Trophoblast cell (in vitro differentiated cells and primary cell): ENCODE results near the gene TOB1.

Source experiments
- DNase-seq, 2 donors: peaks; one replicate each; pipeline ENCODE4 v3.0.0-alpha.2; 2016
- H2AFZ ChIP-seq: 2 replicates; pipeline ENCODE4 v1.6.1; 2013; ENCODE audit warnings: low read length, moderate library complexity, mild to moderate bottlenecking; ENCODE audit not compliant: insufficient read depth, poor library complexity
- H2AK5ac ChIP-seq: 2 replicates; pipeline ENCODE4 v1.6.1; 2013; ENCODE audit warnings: mild to moderate bottlenecking, low read length
- H2BK120ac ChIP-seq: 2 replicates; pipeline ENCODE4 v1.6.1; 2013; ENCODE audit warnings: low read length, mild to moderate bottlenecking, moderate library complexity; ENCODE audit not compliant: insufficient read depth, poor library complexity
- H2BK12ac ChIP-seq: 2 replicates; pipeline ENCODE4 v1.6.1; 2013; ENCODE audit warnings: mild to moderate bottlenecking, low read length, moderate library complexity
- H2BK5ac ChIP-seq: 2 replicates; pipeline ENCODE4 v1.6.1; 2013; ENCODE audit warnings: low read length, low read depth, moderate library complexity, mild to moderate bottlenecking; ENCODE audit not compliant: poor library complexity
- H3K14ac ChIP-seq: 2 replicates; pipeline ENCODE4 v1.6.1; 2013; ENCODE audit warnings: mild to moderate bottlenecking, low read length
- H3K18ac ChIP-seq: 2 replicates; pipeline ENCODE4 v1.6.1; 2013; ENCODE audit warnings: mild to moderate bottlenecking, low read length
- H3K23ac ChIP-seq: 2 replicates; pipeline ENCODE4 v1.6.1; 2013; ENCODE audit warnings: low read length
- H3K27ac ChIP-seq: 2 replicates; pipeline ENCODE4 v1.5.1; 2013; ENCODE audit warnings: low read depth, mild to moderate bottlenecking, inconsistent platforms, low read length, moderate library complexity
- H3K27me3 ChIP-seq: 2 replicates; pipeline ENCODE4 v1.6.1; 2013; ENCODE audit warnings: inconsistent platforms, mild to moderate bottlenecking, low read length, moderate library complexity; ENCODE audit not compliant: insufficient read depth
- H3K36me3 ChIP-seq, 2 experiments: 1 replicate in 1 of 2; 2 replicates in 1 of 2; pipeline ENCODE4 v1.6.1; 2013; ENCODE audit warnings: low read length in 2 of 2, mild to moderate bottlenecking in 2 of 2, moderate library complexity in 1 of 2; ENCODE audit not compliant: insufficient read depth in 2 of 2, control insufficient read depth in 1 of 2
- H3K4ac ChIP-seq: 2 replicates; pipeline ENCODE4 v1.6.1; 2013; ENCODE audit warnings: low read depth, mild to moderate bottlenecking, low read length, moderate library complexity
- H3K4me1 ChIP-seq, 2 experiments: 1 replicate in 1 of 2; 2 replicates in 1 of 2; pipeline ENCODE4 v1.6.1; 2013; ENCODE audit warnings: low read length in 2 of 2, mild to moderate bottlenecking in 2 of 2, moderate library complexity in 1 of 2; ENCODE audit not compliant: insufficient read depth in 2 of 2, control insufficient read depth in 1 of 2
- H3K4me2 ChIP-seq: 2 replicates; pipeline ENCODE4 v1.6.1; 2013; ENCODE audit warnings: inconsistent platforms, mild to moderate bottlenecking, low read length, moderate library complexity
- H3K4me3 ChIP-seq: 2 replicates; pipeline ENCODE4 v1.5.1; 2013; ENCODE audit warnings: mild to moderate bottlenecking, low read depth, low read length, inconsistent platforms
- H3K79me1 ChIP-seq: one replicate; pipeline ENCODE4 v1.6.1; 2013; ENCODE audit warnings: low read length
- H3K79me2 ChIP-seq: 2 replicates; pipeline ENCODE4 v1.6.1; 2013; ENCODE audit warnings: low read length, mild to moderate bottlenecking; ENCODE audit not compliant: control insufficient read depth, insufficient read depth, poor library complexity
- H3K9ac ChIP-seq: 2 replicates; pipeline ENCODE4 v1.6.1; 2013; ENCODE audit warnings: mild to moderate bottlenecking, low read length
- H3K9me3 ChIP-seq: 2 replicates; pipeline ENCODE4 v1.6.1; 2013; ENCODE audit warnings: low read depth, mild to moderate bottlenecking, control low read depth, inconsistent platforms, low read length; ENCODE audit not compliant: insufficient read depth
- H4K12ac ChIP-seq: 2 replicates; pipeline ENCODE4 v1.6.1; 2013; ENCODE audit warnings: low read depth, mild to moderate bottlenecking, low read length, moderate library complexity
- H4K8ac ChIP-seq: 2 replicates; pipeline ENCODE4 v1.6.1; 2013; ENCODE audit warnings: low read depth, mild to moderate bottlenecking, low read length, moderate library complexity
- H4K91ac ChIP-seq: one replicate; pipeline ENCODE4 v1.6.1; 2013; ENCODE audit warnings: low read depth, mild to moderate bottlenecking, low read length, moderate library complexity
- WGBS: extraction: QIAGEN DNeasy Blood & Tissue Kit; methylation state at CpG from one replicate; pipeline ENCODE4 v1.1.7; 2013; ENCODE audit warnings: missing lambda C conversion rate; ENCODE audit not compliant: insufficient read length, insufficient coverage; ENCODE audit errors: extremely low coverage; 5-methylcytosine and 5-hydroxymethylcytosine counted together

The TOB1 gene

DNA sequence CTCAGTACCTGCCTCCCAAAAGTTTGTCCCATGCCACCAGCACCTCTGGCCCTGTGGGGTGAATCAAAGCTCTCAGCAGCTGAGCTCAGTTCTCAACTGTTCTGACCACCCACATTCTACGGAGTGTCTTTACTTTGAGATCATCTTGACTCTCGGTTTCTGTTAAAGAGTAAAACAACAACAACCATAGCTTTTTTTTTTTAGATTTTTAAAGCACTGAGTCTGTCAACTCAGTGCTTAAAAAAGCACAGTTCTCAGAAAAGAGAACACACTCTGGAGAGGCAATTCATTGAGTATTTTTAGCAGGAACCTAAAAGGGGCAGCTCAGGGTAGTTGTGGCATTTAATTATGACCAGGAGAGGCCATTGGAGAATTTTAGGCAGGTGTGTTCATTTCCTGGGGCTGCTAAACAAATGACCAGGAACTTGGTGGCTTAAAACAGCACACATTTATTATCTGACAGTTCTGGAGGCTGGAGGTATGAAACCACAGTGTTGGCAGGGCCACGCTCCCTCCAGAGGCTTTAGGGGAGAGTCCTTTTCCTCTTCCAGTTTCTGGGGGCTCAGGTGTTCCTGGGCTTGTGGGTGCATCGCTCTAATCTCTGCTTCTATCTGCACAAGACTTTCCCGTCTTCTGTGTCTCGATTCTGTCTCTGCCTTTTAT lies 37.5 kb downstream of the TOB1 start:
- H3K18ac ChIP-seq, result no peak overlapping the region
- no peak overlapping the region for H4K12ac ChIP-seq
- no peak overlapping the region for H2BK5ac ChIP-seq
- no peak overlapping the region for H2AK5ac ChIP-seq
- no peak overlapping the region for H3K4me3 ChIP-seq
- H3K14ac ChIP-seq, result no peak overlapping the region
- DNase-seq, result no peak
- no peak overlapping the region for H3K23ac ChIP-seq
- no peak overlapping the region for H2BK120ac ChIP-seq
- no CpG with 5 or more reads among the region's 6 CpGs for WGBS
- no peaks in the 10 kb centered on the region for H3K27me3 ChIP-seq
- no peak overlapping the region for H2AFZ ChIP-seq
- no peaks in the 10 kb centered on the region for H3K79me2 ChIP-seq
- H4K8ac ChIP-seq, result no peak overlapping the region
- H2BK12ac ChIP-seq, result no peak overlapping the region
- no peak overlapping the region for H4K91ac ChIP-seq
- H3K4me2 ChIP-seq, result no peak overlapping the region
- no peak overlapping the region for H3K4ac ChIP-seq
- H3K36me3 ChIP-seq, result no peaks in the 10 kb centered on the region
- no peak overlapping the region for H3K9ac ChIP-seq
- no peaks in the 10 kb centered on the region for H3K79me1 ChIP-seq
- H3K4me1 ChIP-seq, result no peaks in the 10 kb centered on the region
- H3K27ac ChIP-seq, result no peak overlapping the region
- peaks cover 2% of the 10 kb centered on the region for H3K9me3 ChIP-seq

DNA sequence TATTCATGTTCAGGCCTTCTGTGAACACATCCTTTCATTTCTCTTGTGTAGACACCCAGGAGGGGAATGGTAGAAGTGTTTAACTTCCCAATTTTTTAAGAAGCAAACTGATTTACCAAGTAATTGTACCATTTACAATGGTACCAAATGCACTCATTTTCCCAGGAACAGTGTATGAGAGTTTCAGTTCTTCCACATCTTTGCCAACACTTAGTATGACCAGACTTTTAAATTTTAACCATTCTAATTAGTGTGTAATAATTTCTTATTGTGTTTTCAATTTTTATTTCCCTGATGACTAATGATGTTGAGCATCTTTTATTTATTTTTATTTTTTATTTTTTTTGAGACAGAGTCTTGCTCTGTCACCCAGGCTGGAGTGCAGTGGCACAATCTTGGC lies 41.0 kb downstream of the TOB1 start:
- H3K23ac ChIP-seq, result no peak overlapping the region
- no peak overlapping the region for H4K8ac ChIP-seq
- H2AFZ ChIP-seq, result no peak overlapping the region
- no peak overlapping the region for H3K18ac ChIP-seq
- no peak overlapping the region for H4K91ac ChIP-seq
- no peak overlapping the region for H2AK5ac ChIP-seq
- no peaks in the 10 kb centered on the region for H3K36me3 ChIP-seq
- H2BK5ac ChIP-seq, result no peak overlapping the region
- DNase-seq, result no peak
- H3K79me1 ChIP-seq, result no peaks in the 10 kb centered on the region
- H3K14ac ChIP-seq, result no peak overlapping the region
- no peak overlapping the region for H3K4me2 ChIP-seq
- H3K9ac ChIP-seq, result no peak overlapping the region
- no peak overlapping the region for H4K12ac ChIP-seq
- peaks cover 3% of the 10 kb centered on the region for H3K9me3 ChIP-seq
- H2BK120ac ChIP-seq, result no peak overlapping the region
- no peak overlapping the region for H3K27ac ChIP-seq
- H3K27me3 ChIP-seq, result no peaks in the 10 kb centered on the region
- H2BK12ac ChIP-seq, result no peak overlapping the region
- no peak overlapping the region for H3K4me3 ChIP-seq
- no peaks in the 10 kb centered on the region for H3K79me2 ChIP-seq
- no peak overlapping the region for H3K4ac ChIP-seq
- no peaks in the 10 kb centered on the region for H3K4me1 ChIP-seq

DNA sequence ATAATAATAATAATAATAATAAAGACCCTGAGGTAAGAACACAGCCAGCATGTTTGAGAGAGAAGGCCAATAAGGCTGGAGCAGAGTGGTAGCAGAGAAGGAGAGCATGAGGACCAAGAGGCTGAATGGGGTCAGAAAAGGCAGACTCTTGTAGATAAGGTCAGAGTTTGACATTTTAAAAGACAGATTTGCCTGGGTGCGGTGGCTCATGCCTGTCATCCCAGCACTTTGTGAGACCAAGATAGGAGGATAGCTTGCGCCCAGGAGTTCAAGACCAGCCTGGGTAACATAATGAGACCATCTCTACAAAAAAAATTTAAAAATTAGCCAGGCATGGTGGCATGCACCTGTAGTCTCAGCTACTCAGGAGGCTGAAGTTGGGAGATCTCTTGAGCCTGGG lies 41.7 kb downstream of the TOB1 start:
- Histone ChIP-seq H3K23ac (no peak overlapping the region), H3K4me1 (no peaks in the 10 kb centered on the region), H3K18ac (no peak overlapping the region), H4K12ac (no peak overlapping the region), H2AK5ac (no peak overlapping the region), H4K91ac (no peak overlapping the region), H3K79me2 (no peaks in the 10 kb centered on the region), H3K4me3 (no peak overlapping the region), H3K4me2 (no peak overlapping the region), H3K27ac (no peak overlapping the region), H3K9ac (no peak overlapping the region), H3K79me1 (no peaks in the 10 kb centered on the region), H2BK5ac (no peak overlapping the region), H2BK120ac (no peak overlapping the region), H3K4ac (no peak overlapping the region), H4K8ac (no peak overlapping the region), H2AFZ (no peak overlapping the region), H2BK12ac (no peak overlapping the region), H3K14ac (no peak overlapping the region), H3K9me3 (peaks cover 3% of the 10 kb centered on the region), H3K36me3 (no peaks in the 10 kb centered on the region), H3K27me3 (no peaks in the 10 kb centered on the region)
- DNase-seq, result no peak
- WGBS, result no CpG with 5 or more reads among the region's 2 CpGs

DNA sequence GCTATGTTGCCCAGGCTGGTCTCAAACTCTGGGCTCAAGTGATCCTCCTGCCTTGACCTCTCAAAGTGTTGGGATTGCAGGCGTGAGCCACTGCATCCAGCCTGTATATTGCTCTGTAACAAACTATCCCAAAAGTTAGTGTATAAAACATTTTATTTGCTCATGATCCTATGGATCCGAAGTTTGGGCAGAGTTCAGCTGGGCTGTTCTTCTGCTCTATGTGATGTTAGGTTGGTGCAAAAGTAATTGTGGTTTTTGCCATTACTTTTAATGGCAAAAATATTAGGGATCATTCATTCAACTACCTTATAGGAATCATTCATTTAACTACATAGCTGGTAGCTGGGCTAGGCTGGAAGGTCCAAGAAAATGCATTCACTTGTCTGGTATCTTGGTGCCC lies 43.6 kb downstream of the TOB1 start:
- H4K91ac ChIP-seq, result no peak overlapping the region
- H3K27ac ChIP-seq, result no peak overlapping the region
- H4K12ac ChIP-seq, result no peak overlapping the region
- no peaks in the 10 kb centered on the region for H3K36me3 ChIP-seq
- no peaks in the 10 kb centered on the region for H3K79me2 ChIP-seq
- no peak overlapping the region for H2AK5ac ChIP-seq
- H2BK5ac ChIP-seq, result no peak overlapping the region
- no peak overlapping the region for H3K4ac ChIP-seq
- no peak overlapping the region for H3K4me3 ChIP-seq
- no peak overlapping the region for H3K23ac ChIP-seq
- H2AFZ ChIP-seq, result no peak overlapping the region
- peaks cover under 1% of the 10 kb centered on the region for H3K79me1 ChIP-seq
- no peaks in the 10 kb centered on the region for H3K27me3 ChIP-seq
- no peak overlapping the region for H4K8ac ChIP-seq
- no CpG with 5 or more reads among the region's 2 CpGs for WGBS
- no peak for DNase-seq
- H2BK120ac ChIP-seq, result no peak overlapping the region
- H3K4me2 ChIP-seq, result no peak overlapping the region
- H3K4me1 ChIP-seq, result peaks cover 3 to 5% of the 10 kb centered on the region in 2 experiments
- no peak overlapping the region for H3K14ac ChIP-seq
- no peak overlapping the region for H3K18ac ChIP-seq
- peaks cover 3% of the 10 kb centered on the region for H3K9me3 ChIP-seq
- H2BK12ac ChIP-seq, result no peak overlapping the region
- H3K9ac ChIP-seq, result no peak overlapping the region
